UCSD-AML1 (cell line): ENCODE results near the gene IFNL2.
A peak's percentile ranks its signal among the peaks of the same experiment; 100 is the strongest.
"Not testable (repeated sequence)": the region's sequence is repeated elsewhere in the genome, so short reads cannot be mapped to it uniquely, and the experiment has no call there.

Source experiments
- DNase-seq: peaks from one replicate; lab custom pipeline; 2025; ENCODE audit not compliant: unreplicated experiment; lab: John Stamatoyannopoulos, UW

Gene IFNL2

GRCh38 chr19:39296055-39296645 is 28.0 kb downstream of the IFNL2 start, which contains the start of gene IFNL1:
Gene IFNL1 (plus strand): TSS chr19:39296407. CDS start chr19:39296422, 15 bp downstream.
- DNase-seq, result no peak

DNA sequence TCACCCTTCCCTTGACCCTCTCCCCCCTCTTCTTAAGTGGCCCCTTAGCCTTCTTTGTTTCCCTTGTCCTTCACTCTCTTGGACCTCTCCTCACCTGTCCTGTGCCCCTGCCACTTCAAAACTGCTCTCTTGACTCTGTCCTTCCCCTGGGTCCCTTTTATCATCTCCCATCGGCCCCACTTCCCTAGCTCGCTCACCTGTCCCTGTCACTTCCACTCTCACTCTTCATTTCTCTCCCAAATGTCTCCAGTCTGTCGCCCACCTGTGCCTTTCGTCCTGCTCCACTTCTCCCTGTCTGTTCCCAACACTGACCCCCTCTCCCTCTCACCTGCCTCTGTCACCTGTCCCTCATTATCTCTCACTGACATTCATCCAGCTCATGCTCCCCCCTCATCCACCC is 28.7 kb downstream of the IFNL2 start:
- DNase-seq, result no peak

- DNase-seq, result peak; percentile 35
These were observed 29.9 kb downstream of the IFNL2 start for GRCh38 chr19:39297931-39298634.

GRCh38 chr19:39299404-39299803 is 31.2 kb downstream of the IFNL2 start:
- DNase-seq, result no peak

- no peak for DNase-seq
These were observed 31.6 kb downstream of the IFNL2 start for GRCh38 chr19:39299832-39300231.

GRCh38 chr19:39301021-39301420 is 32.8 kb downstream of the IFNL2 start:
- no peak for DNase-seq

DNA sequence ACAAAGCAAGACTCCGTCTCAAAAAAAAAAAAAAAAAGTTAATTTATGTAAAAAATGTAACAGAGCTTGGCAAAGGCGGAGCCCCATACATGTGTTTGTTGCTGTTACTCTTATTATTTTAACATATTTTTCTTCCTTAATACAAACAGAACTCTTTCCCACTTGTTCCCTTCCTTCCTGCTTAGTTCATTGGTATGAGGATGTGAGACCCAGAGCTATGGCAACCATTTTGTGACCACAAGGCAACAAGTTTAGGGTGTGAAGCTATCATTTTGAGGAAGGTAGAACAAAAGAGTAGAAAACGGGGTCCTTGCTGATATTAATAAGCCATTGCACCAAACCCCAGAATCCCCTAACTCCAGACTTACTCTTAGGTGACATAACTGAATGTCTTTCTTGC is 33.4 kb downstream of the IFNL2 start:
- DNase-seq, result no peak

- DNase-seq, result no peak
These were observed 35.4 kb downstream of the IFNL2 start for GRCh38 chr19:39303373-39304184.

DNA sequence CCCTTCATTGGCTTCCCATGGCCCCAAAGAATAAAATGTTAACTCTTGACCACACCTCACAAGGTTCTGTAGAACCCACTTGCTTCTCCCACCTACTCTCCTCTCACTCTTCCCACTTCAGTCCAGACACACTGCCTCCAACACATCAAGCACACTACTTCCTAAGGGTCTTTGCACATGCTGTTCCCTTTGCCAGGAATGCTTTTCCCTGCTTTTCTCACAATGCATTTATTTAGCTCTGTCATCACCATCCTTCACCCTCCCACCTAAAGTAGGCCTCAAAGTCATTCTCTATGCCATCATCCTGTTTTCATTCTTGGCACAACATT is 36.0 kb downstream of the IFNL2 start:
- DNase-seq, result no peak

DNA sequence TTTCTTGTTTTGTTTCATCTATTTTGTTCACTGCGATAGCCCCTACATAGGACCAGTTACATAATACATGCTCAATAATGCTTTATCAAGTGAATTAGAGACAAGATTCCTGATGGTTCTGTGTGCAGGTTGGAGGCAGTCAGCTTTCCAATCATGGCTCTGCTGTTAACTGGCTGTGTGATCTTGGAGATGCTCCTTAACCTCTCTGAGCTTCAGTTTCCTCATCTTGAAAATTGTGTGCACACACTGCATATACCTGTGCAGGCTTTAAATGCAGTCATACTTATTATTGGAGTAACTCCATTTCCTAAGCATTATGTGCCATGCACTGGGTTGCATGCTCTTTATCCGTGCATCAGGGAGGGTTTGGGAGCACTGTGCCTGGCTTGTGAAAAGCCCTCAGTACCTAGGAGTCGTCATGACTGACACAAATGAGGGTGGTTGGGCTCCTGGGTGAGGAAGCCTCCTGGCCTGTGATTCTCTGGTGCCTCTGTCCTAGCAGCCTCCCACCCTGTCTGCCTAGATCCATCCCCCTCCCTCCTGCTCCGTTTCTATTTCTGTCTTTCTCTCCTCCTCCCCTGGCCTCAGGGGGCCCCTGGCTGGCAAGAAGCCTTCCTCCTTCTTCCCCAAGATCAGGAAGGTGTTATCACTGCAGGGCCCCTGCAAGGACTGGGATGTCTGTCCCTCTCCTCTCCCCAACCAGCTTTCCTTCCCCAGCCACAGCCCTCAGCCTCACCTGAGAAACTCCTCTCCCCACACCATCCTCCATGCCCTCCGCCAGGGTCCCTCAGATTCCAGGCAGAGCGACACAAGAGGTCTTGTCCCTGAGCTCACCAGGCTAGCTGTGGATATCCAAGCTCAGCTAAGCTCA is 36.7 kb downstream of the IFNL2 start:
- no peak for DNase-seq

- DNase-seq, result no peak
These were observed 37.9 kb downstream of the IFNL2 start for GRCh38 chr19:39306075-39306474.

GRCh38 chr19:39307046-39307821 is 39.0 kb downstream of the IFNL2 start:
- DNase-seq, result no peak

GRCh38 chr19:39307822-39308530 is 39.8 kb downstream of the IFNL2 start:
- DNase-seq, result no peak

GRCh38 chr19:39308531-39309304 is 40.5 kb downstream of the IFNL2 start:
- no peak for DNase-seq

DNA sequence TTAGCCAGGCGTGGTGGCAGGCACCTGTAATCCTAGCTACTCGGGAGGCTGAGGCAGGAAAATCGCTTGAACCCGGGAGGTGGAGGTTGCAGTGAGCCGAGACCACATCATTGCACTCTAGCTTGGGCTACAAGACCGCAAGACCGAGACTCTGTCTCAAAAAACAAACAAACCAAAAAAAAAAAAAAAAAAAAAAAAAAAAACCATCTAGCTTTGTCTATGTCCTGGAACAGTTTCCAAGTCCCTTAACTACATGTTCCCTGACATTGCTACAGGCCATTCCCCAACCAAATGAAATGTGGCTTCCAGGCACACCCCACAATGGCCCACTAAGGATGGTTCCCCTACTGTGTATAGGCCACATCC is 41.1 kb downstream of the IFNL2 start:
- not testable (repeated sequence) for DNase-seq

- no peak for DNase-seq
These were observed 42.5 kb downstream of the IFNL2 start for GRCh38 chr19:39310558-39311311.

- no peak for DNase-seq
These were observed 46.0 kb downstream of the IFNL2 start for GRCh38 chr19:39314016-39314728.

DNA sequence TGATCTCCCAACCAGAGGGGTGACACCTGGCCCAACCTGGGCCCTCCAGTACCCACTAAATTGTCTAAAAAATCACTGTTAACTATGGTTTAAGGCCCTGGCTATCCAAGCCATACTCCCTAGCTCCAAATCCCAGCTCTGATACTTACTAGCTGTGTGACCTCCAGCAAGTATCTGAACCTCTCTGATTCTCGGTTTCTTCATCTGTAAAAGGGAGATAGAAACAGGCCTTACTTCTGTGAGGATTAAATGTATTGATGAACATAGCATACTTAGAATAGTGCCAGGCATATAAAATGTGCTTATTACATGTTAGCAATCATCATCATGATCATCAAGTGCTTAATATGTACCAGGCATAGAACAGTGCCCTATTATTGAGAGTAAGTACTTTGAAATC is 47.7 kb downstream of the IFNL2 start:
- DNase-seq, result no peak
